SK-N-SH (cell line): Measurements from ENCODE around the gene RASA3.

Experiments
- CTCF ChIP-seq: fragments of 200-600 bp; sonication (generic); IDR thresholded peaks from 2 replicates; pipeline ENCODE4 v1.6.1; 2017; ENCODE audit warnings: antibody characterized with exemption, mild to moderate bottlenecking, moderate library complexity
- EP300 ChIP-seq, 2 experiments: IDR thresholded peaks; 2 replicates each; pipeline versions ENCODE4 v1.4.0 to v1.6.1; 2012; ENCODE audit warnings: borderline replicate concordance in 1 of 2, low read depth in 1 of 2, low read length in 1 of 2
- FOXJ3 ChIP-seq: sonication (generic); formaldehyde crosslinking; IDR thresholded peaks from 2 replicates; pipeline ENCODE4 v1.5.1; 2020; ENCODE audit warnings: mild to moderate bottlenecking, missing genetic modification reagents
- PBX3 ChIP-seq: IDR thresholded peaks from 2 replicates; pipeline ENCODE4; 2012
- SIN3A ChIP-seq: IDR thresholded peaks from 2 replicates; pipeline ENCODE4 v1.6.1; 2012; ENCODE audit warnings: low read depth, mild to moderate bottlenecking, low read length, moderate library complexity, borderline replicate concordance
- ZBTB33 ChIP-seq: IDR thresholded peaks from 2 replicates; pipeline ENCODE4 v1.4.0; 2012; ENCODE audit warnings: low read depth, borderline replicate concordance
- TF ChIP-seq, protein P1 (sequence below): IDR thresholded peaks from 2 replicates; pipeline ENCODE4 v1.6.1; 2012; ENCODE audit warnings: mild to moderate bottlenecking, low read depth, low read length, moderate library complexity

- TF ChIP-seq PBX3 = no peak
- TF ChIP-seq ZBTB33 = no peak
- no peak for TF ChIP-seq EP300 (IDR thresholded peaks at IDR 0.05; ENCODE audit: borderline replicate concordance in 1 of 2, low read depth in 1 of 2, low read length in 1 of 2)
- TF ChIP-seq CTCF = no peak
- TF ChIP-seq, protein P1, sequence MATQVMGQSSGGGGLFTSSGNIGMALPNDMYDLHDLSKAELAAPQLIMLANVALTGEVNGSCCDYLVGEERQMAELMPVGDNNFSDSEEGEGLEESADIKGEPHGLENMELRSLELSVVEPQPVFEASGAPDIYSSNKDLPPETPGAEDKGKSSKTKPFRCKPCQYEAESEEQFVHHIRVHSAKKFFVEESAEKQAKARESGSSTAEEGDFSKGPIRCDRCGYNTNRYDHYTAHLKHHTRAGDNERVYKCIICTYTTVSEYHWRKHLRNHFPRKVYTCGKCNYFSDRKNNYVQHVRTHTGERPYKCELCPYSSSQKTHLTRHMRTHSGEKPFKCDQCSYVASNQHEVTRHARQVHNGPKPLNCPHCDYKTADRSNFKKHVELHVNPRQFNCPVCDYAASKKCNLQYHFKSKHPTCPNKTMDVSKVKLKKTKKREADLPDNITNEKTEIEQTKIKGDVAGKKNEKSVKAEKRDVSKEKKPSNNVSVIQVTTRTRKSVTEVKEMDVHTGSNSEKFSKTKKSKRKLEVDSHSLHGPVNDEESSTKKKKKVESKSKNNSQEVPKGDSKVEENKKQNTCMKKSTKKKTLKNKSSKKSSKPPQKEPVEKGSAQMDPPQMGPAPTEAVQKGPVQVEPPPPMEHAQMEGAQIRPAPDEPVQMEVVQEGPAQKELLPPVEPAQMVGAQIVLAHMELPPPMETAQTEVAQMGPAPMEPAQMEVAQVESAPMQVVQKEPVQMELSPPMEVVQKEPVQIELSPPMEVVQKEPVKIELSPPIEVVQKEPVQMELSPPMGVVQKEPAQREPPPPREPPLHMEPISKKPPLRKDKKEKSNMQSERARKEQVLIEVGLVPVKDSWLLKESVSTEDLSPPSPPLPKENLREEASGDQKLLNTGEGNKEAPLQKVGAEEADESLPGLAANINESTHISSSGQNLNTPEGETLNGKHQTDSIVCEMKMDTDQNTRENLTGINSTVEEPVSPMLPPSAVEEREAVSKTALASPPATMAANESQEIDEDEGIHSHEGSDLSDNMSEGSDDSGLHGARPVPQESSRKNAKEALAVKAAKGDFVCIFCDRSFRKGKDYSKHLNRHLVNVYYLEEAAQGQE = no peak
- TF ChIP-seq SIN3A = no peak
- no peak for TF ChIP-seq FOXJ3
These were observed 13.3 kb upstream of the RASA3 start for GRCh38 chr13:114145722-114146121.
